Caco-2 (cell line): ENCODE results near the gene MAMDC4. TPM values are rescaled to one million over a fixed set of nuclear protein-coding genes. Genes with fewer than 3 reads are reported as not detected.

Experiments used
- BruUV-seq: library from RNA; stranded (reverse); fragments of 400-500 nt; replicated peaks from 2 replicates; lab custom pipeline; 2021; lab: Mats Ljungman, UMichigan
- CTCF ChIA-PET: fragments of 300-600 bp; sonication (Branson Sonifier 250); formaldehyde crosslinking; loops from one replicate; lab custom pipeline; 2022; ENCODE audit warnings: antibody characterized with exemption; lab: Charles Lee
- POLR2A ChIA-PET: fragments of 300-600 bp; sonication (Branson Sonifier 250); formaldehyde crosslinking; loops from one replicate; lab custom pipeline; 2022; ENCODE audit warnings: antibody characterized with exemption; lab: Charles Lee
- DNase-seq, 2 experiments: peaks; one replicate each; pipeline versions ENCODE4 v3.0.0 to v3.0.0-alpha.2; 2020 to 2022
- H3K27me3 ChIP-seq: replicated peaks from 2 replicates; pipeline ENCODE4 v1.6.0; 2011; ENCODE audit warnings: low read length; ENCODE audit not compliant: control insufficient read depth, insufficient read depth
- H3K36me3 ChIP-seq: 2 replicates; pipeline ENCODE4 v1.5.1; 2011; ENCODE audit warnings: low read length; ENCODE audit not compliant: control insufficient read depth, insufficient read depth
- H3K4me1 ChIP-seq: fragments of 250-450 bp; sonication (Bioruptor Pico); 2 replicates; pipeline ENCODE4 v1.5.1; 2020; ENCODE audit warnings: mild to moderate bottlenecking
- H3K4me3 ChIP-seq: 2 replicates; pipeline ENCODE4 v1.5.1; 2011; ENCODE audit warnings: low read depth, mild to moderate bottlenecking, control low read depth, low read length
- H3K9me3 ChIP-seq: fragments of 250-450 bp; sonication (Bioruptor Pico); 2 replicates; pipeline ENCODE4 v1.5.1; 2020; ENCODE audit warnings: mild to moderate bottlenecking, moderate library complexity
- H3K27ac Mint-ChIP-seq: one replicate; pipeline ENCODE4 v1.8.0; 2022; ENCODE audit warnings: mixed read lengths; ENCODE audit not compliant: unreplicated experiment
- H3K27me3 Mint-ChIP-seq: one replicate; pipeline ENCODE4 v1.8.0; 2022; ENCODE audit warnings: mixed read lengths; ENCODE audit not compliant: insufficient read depth, unreplicated experiment
- H3K36me3 Mint-ChIP-seq: one replicate; pipeline ENCODE4 v1.8.0; 2022; ENCODE audit warnings: mild to moderate bottlenecking, mixed read lengths; ENCODE audit not compliant: insufficient read depth, unreplicated experiment
- H3K4me1 Mint-ChIP-seq: one replicate; pipeline ENCODE4 v1.8.0; 2022; ENCODE audit warnings: low read depth, mixed read lengths; ENCODE audit not compliant: unreplicated experiment
- H3K4me3 Mint-ChIP-seq: one replicate; pipeline ENCODE4 v1.8.0; 2022; ENCODE audit warnings: mild to moderate bottlenecking, moderate library complexity, mixed read lengths; ENCODE audit not compliant: unreplicated experiment
- H3K9me3 Mint-ChIP-seq: one replicate; pipeline ENCODE4 v1.8.0; 2022; ENCODE audit warnings: mixed read lengths; ENCODE audit not compliant: unreplicated experiment
- intact Hi-C: fragments of 100-400 bp; cut with micrococcal nuclease; formaldehyde crosslinking; loops from one replicate; pipeline ENCODE4 v1.10.0; 2022; ENCODE audit not compliant: unreplicated experiment
- total RNA-seq: library from RNA; stranded (reverse); gene quantifications from 2 replicates; pipeline ENCODE4 v1.2.3, GENCODE V29; 2022
- TF ChIP-seq, protein P1 (sequence below), 2 experiments: fragments of 200-600 bp in 1 of 2; IDR thresholded peaks; 1 replicate in 1 of 2; 2 replicates in 1 of 2; pipeline versions ENCODE4 v1.5.1 to v1.8.0; 2011 to 2022; ENCODE audit warnings: antibody characterized with exemption in 1 of 2, control low read depth in 1 of 2, inconsistent platforms in 1 of 2, low read depth in 1 of 2, low read length in 1 of 2, mild to moderate bottlenecking in 1 of 2, moderate library complexity in 1 of 2; ENCODE audit not compliant: insufficient read depth in 1 of 2, severe bottlenecking in 1 of 2, unreplicated experiment in 1 of 2

MAMDC4 gene
- total RNA-seq, 1 experiment from 2014 or later: 8.8 TPM

GRCh38 chr9:136854842-136855460 is 2.8 kb downstream of the MAMDC4 start:
- Histone ChIP-seq H3K36me3 (peaks cover 1% of the 10 kb centered on the region; the same call in 1 of the 2 replicates), H3K4me1 (peaks cover 13% of the 10 kb centered on the region), H3K4me3 (no peak overlapping the region), H3K9me3 (no peaks in the 10 kb centered on the region), H3K27me3 (no peaks in the 10 kb centered on the region)
- BruUV-seq: no TSS peak
- Mint-ChIP-seq H3K36me3 (peaks cover 78% of the 10 kb centered on the region), H3K27ac (no peak overlapping the region), H3K4me3 (no peak overlapping the region), H3K9me3 (no peaks in the 10 kb centered on the region), H3K27me3 (no peaks in the 10 kb centered on the region), H3K4me1 (no peaks in the 10 kb centered on the region)
- intact Hi-C loops: no loop called here
- TF ChIP-seq, protein P1, sequence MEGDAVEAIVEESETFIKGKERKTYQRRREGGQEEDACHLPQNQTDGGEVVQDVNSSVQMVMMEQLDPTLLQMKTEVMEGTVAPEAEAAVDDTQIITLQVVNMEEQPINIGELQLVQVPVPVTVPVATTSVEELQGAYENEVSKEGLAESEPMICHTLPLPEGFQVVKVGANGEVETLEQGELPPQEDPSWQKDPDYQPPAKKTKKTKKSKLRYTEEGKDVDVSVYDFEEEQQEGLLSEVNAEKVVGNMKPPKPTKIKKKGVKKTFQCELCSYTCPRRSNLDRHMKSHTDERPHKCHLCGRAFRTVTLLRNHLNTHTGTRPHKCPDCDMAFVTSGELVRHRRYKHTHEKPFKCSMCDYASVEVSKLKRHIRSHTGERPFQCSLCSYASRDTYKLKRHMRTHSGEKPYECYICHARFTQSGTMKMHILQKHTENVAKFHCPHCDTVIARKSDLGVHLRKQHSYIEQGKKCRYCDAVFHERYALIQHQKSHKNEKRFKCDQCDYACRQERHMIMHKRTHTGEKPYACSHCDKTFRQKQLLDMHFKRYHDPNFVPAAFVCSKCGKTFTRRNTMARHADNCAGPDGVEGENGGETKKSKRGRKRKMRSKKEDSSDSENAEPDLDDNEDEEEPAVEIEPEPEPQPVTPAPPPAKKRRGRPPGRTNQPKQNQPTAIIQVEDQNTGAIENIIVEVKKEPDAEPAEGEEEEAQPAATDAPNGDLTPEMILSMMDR (IDR thresholded peaks at IDR 0.05; ENCODE audit: insufficient read depth in 1 of 2, low read depth in 1 of 2, low read length in 1 of 2, severe bottlenecking in 1 of 2, unreplicated experiment in 1 of 2): no peak
- CTCF ChIA-PET: no interaction called here
- POLR2A ChIA-PET: no interaction called here
- peak in 1 of 2 experiments; percentile 36 for DNase-seq

DNA sequence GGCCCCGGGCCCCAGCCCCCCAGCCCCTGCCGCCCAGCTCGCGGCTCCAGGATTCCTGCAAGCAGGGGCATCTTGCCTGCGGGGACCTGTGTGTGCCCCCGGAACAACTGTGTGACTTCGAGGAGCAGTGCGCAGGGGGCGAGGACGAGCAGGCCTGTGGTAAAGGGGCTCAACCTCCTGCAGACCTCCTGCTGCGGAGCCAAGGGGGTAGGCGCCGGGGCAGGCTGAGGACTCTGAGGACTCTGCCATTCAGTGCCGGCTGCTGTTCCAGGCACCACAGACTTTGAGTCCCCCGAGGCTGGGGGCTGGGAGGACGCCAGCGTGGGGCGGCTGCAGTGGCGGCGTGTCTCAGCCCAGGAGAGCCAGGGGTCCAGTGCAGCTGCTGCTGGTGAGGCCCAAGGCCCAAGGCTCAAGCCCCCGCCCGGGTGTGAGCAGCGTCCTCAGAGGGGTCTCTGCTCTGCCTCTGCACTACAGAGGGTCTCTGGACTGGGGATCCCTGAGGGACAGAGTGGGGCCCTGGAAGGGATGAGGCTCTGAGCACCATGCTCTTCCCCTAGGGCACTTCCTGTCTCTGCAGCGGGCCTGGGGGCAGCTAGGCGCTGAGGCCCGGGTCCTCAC is 3.4 kb downstream of the MAMDC4 start:
- intact Hi-C loops: no loop called here
- DNase-seq: peak in 1 of 2 experiments; percentile 34
- Histone ChIP-seq H3K27me3 (no peaks in the 10 kb centered on the region), H3K36me3 (peaks cover 1% of the 10 kb centered on the region; the same call in 1 of the 2 replicates), H3K4me1 (peaks cover 10% of the 10 kb centered on the region), H3K9me3 (no peaks in the 10 kb centered on the region), H3K4me3 (no peak overlapping the region)
- no peaks in the 10 kb centered on the region for H3K9me3 Mint-ChIP-seq
- no TSS peak for BruUV-seq
- no peaks in the 10 kb centered on the region for H3K4me1 Mint-ChIP-seq
- H3K4me3 Mint-ChIP-seq: no peak overlapping the region
- TF ChIP-seq, protein P1 (IDR thresholded peaks at IDR 0.05; ENCODE audit: insufficient read depth in 1 of 2, low read depth in 1 of 2, low read length in 1 of 2, severe bottlenecking in 1 of 2, unreplicated experiment in 1 of 2): no peak
- ChIA-PET CTCF (no interaction called here), POLR2A (no interaction called here)
- H3K27me3 Mint-ChIP-seq: no peaks in the 10 kb centered on the region
- H3K36me3 Mint-ChIP-seq: peaks cover 78% of the 10 kb centered on the region
- H3K27ac Mint-ChIP-seq: no peak overlapping the region

DNA sequence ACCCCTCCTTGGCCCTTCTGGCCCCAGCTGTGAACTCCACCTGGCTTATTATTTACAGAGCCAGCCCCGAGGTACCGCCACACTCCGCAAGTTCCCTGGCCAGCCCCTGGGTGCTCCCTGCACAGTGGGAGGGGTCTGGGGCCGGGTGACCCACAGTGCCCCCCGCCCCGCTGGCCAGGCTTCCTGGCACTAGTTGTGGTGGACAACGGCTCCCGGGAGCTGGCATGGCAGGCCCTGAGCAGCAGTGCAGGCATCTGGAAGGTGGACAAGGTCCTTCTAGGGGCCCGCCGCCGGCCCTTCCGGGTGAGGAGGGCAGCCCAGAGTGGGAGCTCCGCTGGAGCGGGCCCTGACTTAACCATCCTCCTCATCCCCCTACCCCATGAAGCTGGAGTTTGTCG is 3.9 kb downstream of the MAMDC4 start:
- ChIA-PET POLR2A (no interaction called here), CTCF (no interaction called here)
- TF ChIP-seq, protein P1 (IDR thresholded peaks at IDR 0.05; ENCODE audit: insufficient read depth in 1 of 2, low read depth in 1 of 2, low read length in 1 of 2, severe bottlenecking in 1 of 2, unreplicated experiment in 1 of 2): no peak
- Histone ChIP-seq H3K9me3 (no peaks in the 10 kb centered on the region), H3K27me3 (no peaks in the 10 kb centered on the region), H3K4me1 (peaks cover 10% of the 10 kb centered on the region), H3K4me3 (no peak overlapping the region), H3K36me3 (peaks cover 2% of the 10 kb centered on the region; the same call in 1 of the 2 replicates)
- intact Hi-C loops: no loop called here
- H3K9me3 Mint-ChIP-seq: no peaks in the 10 kb centered on the region
- H3K27me3 Mint-ChIP-seq: no peaks in the 10 kb centered on the region
- no peak overlapping the region for H3K27ac Mint-ChIP-seq
- no peaks in the 10 kb centered on the region for H3K4me1 Mint-ChIP-seq
- peak in 1 of 2 experiments; percentile 43 for DNase-seq
- no TSS peak for BruUV-seq
- no peak overlapping the region for H3K4me3 Mint-ChIP-seq
- peaks cover 80% of the 10 kb centered on the region for H3K36me3 Mint-ChIP-seq
